Effector memory CD4-positive, alpha-beta T cell (primary cell): ENCODE results near the gene EIF4G3.
"Not testable (repeated sequence)": the region's sequence is repeated elsewhere in the genome, so short reads cannot be mapped to it uniquely, and the experiment has no call there.

Source experiments
- DNase-seq, 3 donors: peaks; one replicate each; pipeline ENCODE4 v3.0.0-alpha.2; 2020
- H3K27ac ChIP-seq: 2 replicates; pipeline ENCODE4 v1.7.0; 2013; ENCODE audit warnings: mild to moderate bottlenecking, low read length, moderate library complexity; ENCODE audit not compliant: insufficient read depth, poor library complexity, severe bottlenecking
- H3K27me3 ChIP-seq: replicated peaks from 2 replicates; pipeline ENCODE4 v1.7.0; 2013; ENCODE audit warnings: mild to moderate bottlenecking, low read length; ENCODE audit not compliant: insufficient read depth, control insufficient read depth, poor library complexity, severe bottlenecking
- H3K36me3 ChIP-seq: 2 replicates; pipeline ENCODE4 v1.7.0; 2013; ENCODE audit warnings: mild to moderate bottlenecking, low read length, moderate library complexity; ENCODE audit not compliant: control insufficient read depth, insufficient read depth
- H3K4me1 ChIP-seq: 2 replicates; pipeline ENCODE4 v1.7.0; 2013; ENCODE audit warnings: low read length, mild to moderate bottlenecking; ENCODE audit not compliant: control insufficient read depth, insufficient read depth, poor library complexity, severe bottlenecking
- H3K4me3 ChIP-seq: 2 replicates; pipeline ENCODE4 v1.7.0; 2013; ENCODE audit warnings: low read length, low read depth, mild to moderate bottlenecking; ENCODE audit not compliant: insufficient read depth, poor library complexity, severe bottlenecking
- H3K9me3 ChIP-seq: 2 replicates; pipeline ENCODE4 v1.7.0; 2013; ENCODE audit warnings: mild to moderate bottlenecking, low read length, moderate library complexity; ENCODE audit not compliant: control insufficient read depth

EIF4G3 gene

GRCh38 chr1:21059021-21059420 is 117.7 kb downstream of the EIF4G3 start:
- Histone ChIP-seq H3K4me1 (no peaks in the 10 kb centered on the region), H3K27me3 (no peaks in the 10 kb centered on the region), H3K4me3 (no peak overlapping the region), H3K9me3 (no peaks in the 10 kb centered on the region), H3K27ac (no peak overlapping the region), H3K36me3 (no peaks in the 10 kb centered on the region)
- DNase-seq: no peak

GRCh38 chr1:21058035-21058793 is 118.5 kb downstream of the EIF4G3 start:
- no peaks in the 10 kb centered on the region for H3K36me3 ChIP-seq
- DNase-seq: no peak
- H3K4me1 ChIP-seq: no peaks in the 10 kb centered on the region
- H3K27me3 ChIP-seq: no peaks in the 10 kb centered on the region
- H3K27ac ChIP-seq: no peak overlapping the region
- no peak overlapping the region for H3K4me3 ChIP-seq
- no peaks in the 10 kb centered on the region for H3K9me3 ChIP-seq

- not testable (repeated sequence) for H3K9me3 ChIP-seq, H3K27ac ChIP-seq, H3K4me3 ChIP-seq, H3K36me3 ChIP-seq, H3K4me1 ChIP-seq, H3K27me3 ChIP-seq, DNase-seq
These were observed 123.3 kb downstream of the EIF4G3 start for GRCh38 chr1:21053189-21053928.

- DNase-seq: no peak
- Histone ChIP-seq H3K27me3 (no peaks in the 10 kb centered on the region), H3K27ac (no peak overlapping the region)
These were observed 124.7 kb downstream of the EIF4G3 start for GRCh38 chr1:21052034-21052433.

GRCh38 chr1:21051177-21051825 is 125.4 kb downstream of the EIF4G3 start:
- Histone ChIP-seq H3K36me3 (no peaks in the 10 kb centered on the region), H3K27ac (no peak overlapping the region), H3K27me3 (no peaks in the 10 kb centered on the region), H3K9me3 (no peaks in the 10 kb centered on the region), H3K4me3 (no peak overlapping the region), H3K4me1 (no peaks in the 10 kb centered on the region)
- no peak for DNase-seq

More at GRCh38 chr1:21052034-21052433, 124.7 kb downstream of the EIF4G3 start:
- no peaks in the 10 kb centered on the region for H3K9me3 ChIP-seq
- no peaks in the 10 kb centered on the region for H3K36me3 ChIP-seq
- H3K4me3 ChIP-seq: no peak overlapping the region
- H3K4me1 ChIP-seq: no peaks in the 10 kb centered on the region

GRCh38 chr1:21050031-21050430 is 126.7 kb downstream of the EIF4G3 start:
- no peak for DNase-seq
- Histone ChIP-seq H3K4me1 (no peaks in the 10 kb centered on the region), H3K27ac (no peak overlapping the region), H3K9me3 (no peaks in the 10 kb centered on the region), H3K4me3 (no peak overlapping the region), H3K27me3 (no peaks in the 10 kb centered on the region), H3K36me3 (no peaks in the 10 kb centered on the region)

- no peaks in the 10 kb centered on the region for H3K4me1 ChIP-seq
- H3K27ac ChIP-seq: no peak overlapping the region
- H3K36me3 ChIP-seq: no peaks in the 10 kb centered on the region
- no peaks in the 10 kb centered on the region for H3K27me3 ChIP-seq
- H3K9me3 ChIP-seq: no peaks in the 10 kb centered on the region
- DNase-seq: no peak
- no peak overlapping the region for H3K4me3 ChIP-seq
These were observed 128.2 kb downstream of the EIF4G3 start for GRCh38 chr1:21048462-21048861.

GRCh38 chr1:21046132-21046531 is 130.6 kb downstream of the EIF4G3 start:
- Histone ChIP-seq H3K4me3 (no peak overlapping the region), H3K27me3 (no peaks in the 10 kb centered on the region), H3K9me3 (no peaks in the 10 kb centered on the region), H3K27ac (no peak overlapping the region), H3K36me3 (no peaks in the 10 kb centered on the region), H3K4me1 (no peaks in the 10 kb centered on the region)
- DNase-seq: no peak

GRCh38 chr1:21045351-21045750 is 131.3 kb downstream of the EIF4G3 start:
- Histone ChIP-seq H3K4me1 (no peaks in the 10 kb centered on the region), H3K9me3 (no peaks in the 10 kb centered on the region), H3K4me3 (no peak overlapping the region), H3K36me3 (no peaks in the 10 kb centered on the region), H3K27me3 (no peaks in the 10 kb centered on the region), H3K27ac (no peak overlapping the region)
- no peak for DNase-seq
